ENCODE measurements around the gene ZNF532. TPM values are rescaled to one million over a fixed set of nuclear protein-coding genes. Genes with fewer than 3 reads are reported as not detected.

The ZNF532 gene
- total and polyA plus RNA-seq, 2 donors (not counting 3 experiments of a cell fraction or from before 2014, with no cell fraction given) = 42.3 to 70.1 TPM

GRCh38 chr18:58966704-58967103 is 102.0 kb downstream of the ZNF532 start:
- Histone ChIP-seq H3K27ac (ENCODE audit: insufficient read depth, low read depth, low read length) (no peak overlapping the region), H3K9me1 (replicated peaks; ENCODE audit: control insufficient read depth, extremely low read depth, insufficient read depth, low read length) (no peaks in the 10 kb centered on the region), H3K9ac (replicated peaks; ENCODE audit: extremely low read depth, insufficient read depth, low read length) (no peak overlapping the region), H3K4me2 (ENCODE audit: insufficient read depth, low read length) (no peak overlapping the region), H3K4me3 (replicated peaks in 1 of 3; ENCODE audit: insufficient read depth in 1 of 3, low read depth in 1 of 3, low read length in 3 of 3) (no peak overlapping the region), H2AFZ (ENCODE audit: low read depth, low read length) (no peak overlapping the region), H3K79me2 (ENCODE audit: control insufficient read depth, insufficient read depth, low read length) (no peaks in the 10 kb centered on the region), H3K4me1 (ENCODE audit: control insufficient read depth, extremely low read depth, insufficient read depth, low read length) (no peaks in the 10 kb centered on the region), H3K27me3 (ENCODE audit: control insufficient read depth in 2 of 2, insufficient read depth in 2 of 2, low read length in 2 of 2) (no peaks in the 10 kb centered on the region), H3K9me3 (replicated peaks; ENCODE audit: control insufficient read depth, insufficient read depth, low read length) (no peaks in the 10 kb centered on the region), H4K20me1 (replicated peaks; ENCODE audit: control insufficient read depth, extremely low read depth, insufficient read depth, low read length) (no peaks in the 10 kb centered on the region), H3K36me3 (ENCODE audit: control insufficient read depth in 2 of 2, extremely low read depth in 1 of 2, insufficient read depth in 2 of 2, low read length in 2 of 2) (peaks cover 0 to 5% of the 10 kb centered on the region in 2 experiments)
- POLR2A ChIA-PET = interaction anchor here (0.7 kb wide), 1 partner anchor 76 kb away, joined by 3 read pairs; no protein-coding TSS in a partner anchor
- CTCF ChIA-PET = no interaction called here
- no peak for DNase-seq (ENCODE audit: low read depth, low spot score)
- FAIRE-seq = no peak
- dilution Hi-C loops (cut with MboI; ENCODE audit: extremely low pct_ligation_motif_present, low sequenced_read_pairs) (no loop called here), intact Hi-C loops (cut with micrococcal nuclease) (no loop called here)
- TF ChIP-seq POLR2A (IDR thresholded peaks at IDR 0.05; ENCODE audit: low read depth, low read length) (no peak), MAX (IDR thresholded peaks at IDR 0.05; ENCODE audit: insufficient read depth, insufficient read length) (no peak), FOS (IDR thresholded peaks at IDR 0.05; ENCODE audit: borderline replicate concordance, insufficient read depth, low read length) (no peak), EZH2 (IDR thresholded peaks at IDR 0.05; ENCODE audit: borderline replicate concordance, low read depth, low read length, severe bottlenecking) (no peak), GATA2 (IDR thresholded peaks at IDR 0.05; ENCODE audit: insufficient read depth, insufficient read length, low read depth, low read length) (no peak), MYC (IDR thresholded peaks at IDR 0.05; ENCODE audit: low read depth, low read length) (no peak)
- BruUV-seq (replicated peaks) = no TSS peak

GRCh38 chr18:58967751-58968254 is 103.1 kb downstream of the ZNF532 start:
- Histone ChIP-seq H3K9me1 (replicated peaks; ENCODE audit: control insufficient read depth, extremely low read depth, insufficient read depth, low read length) (no peaks in the 10 kb centered on the region), H3K4me1 (ENCODE audit: control insufficient read depth, extremely low read depth, insufficient read depth, low read length) (no peaks in the 10 kb centered on the region), H3K27ac (ENCODE audit: insufficient read depth, low read depth, low read length) (no peak overlapping the region), H3K9ac (replicated peaks; ENCODE audit: extremely low read depth, insufficient read depth, low read length) (no peak overlapping the region), H4K20me1 (replicated peaks; ENCODE audit: control insufficient read depth, extremely low read depth, insufficient read depth, low read length) (no peaks in the 10 kb centered on the region), H3K36me3 (ENCODE audit: control insufficient read depth in 2 of 2, extremely low read depth in 1 of 2, insufficient read depth in 2 of 2, low read length in 2 of 2) (peaks cover 0 to 2% of the 10 kb centered on the region in 2 experiments), H3K27me3 (ENCODE audit: control insufficient read depth in 2 of 2, insufficient read depth in 2 of 2, low read length in 2 of 2) (no peaks in the 10 kb centered on the region), H3K9me3 (replicated peaks; ENCODE audit: control insufficient read depth, insufficient read depth, low read length) (no peaks in the 10 kb centered on the region), H3K4me2 (ENCODE audit: insufficient read depth, low read length) (no peak overlapping the region), H3K79me2 (ENCODE audit: control insufficient read depth, insufficient read depth, low read length) (no peaks in the 10 kb centered on the region), H2AFZ (ENCODE audit: low read depth, low read length) (no peak overlapping the region), H3K4me3 (replicated peaks in 1 of 3; ENCODE audit: insufficient read depth in 1 of 3, low read depth in 1 of 3, low read length in 3 of 3) (no peak overlapping the region)
- DNase-seq (ENCODE audit: low read depth, low spot score) (peak; percentile 27), FAIRE-seq (no peak)
- TF ChIP-seq CTCF (IDR thresholded peaks at IDR 0.05; ENCODE audit: extremely low read depth in 1 of 2, insufficient read depth in 1 of 2, low read depth in 1 of 2, low read length in 2 of 2) = no peak
- TF ChIP-seq FOS (IDR thresholded peaks at IDR 0.05; ENCODE audit: borderline replicate concordance, insufficient read depth, low read length) = no peak
- no peak for TF ChIP-seq MYC (IDR thresholded peaks at IDR 0.05; ENCODE audit: low read depth, low read length)
- no peak for TF ChIP-seq JUN (IDR thresholded peaks at IDR 0.05; ENCODE audit: borderline replicate concordance, insufficient read depth, insufficient read length, low read depth)
- TF ChIP-seq EZH2 (IDR thresholded peaks at IDR 0.05; ENCODE audit: borderline replicate concordance, low read depth, low read length, severe bottlenecking) = no peak
- no peak for TF ChIP-seq POLR2AphosphoS5 (IDR thresholded peaks at IDR 0.05; ENCODE audit: insufficient read depth, low read depth, low read length)
- no peak for TF ChIP-seq POLR2A (IDR thresholded peaks at IDR 0.05; ENCODE audit: low read depth, low read length)
- intact Hi-C loops (cut with micrococcal nuclease) = no loop called here
- no TSS peak for BruUV-seq (replicated peaks)
- dilution Hi-C loops (cut with MboI; ENCODE audit: extremely low pct_ligation_motif_present, low sequenced_read_pairs) = no loop called here
- ChIA-PET CTCF (interaction anchor here (1.6 kb wide), 1 partner anchor 118 kb away, joined by 3 read pairs; no protein-coding TSS in a partner anchor), POLR2A (no interaction called here)
